OCI-LY3 (cell line): Measurements from ENCODE around the gene COL4A2.

Source experiments
- H2AFZ ChIP-seq: fragments of 200-600, 300-600 bp; shearing (Covaris generic); 2 replicates; pipeline ENCODE4 v1.6.0; 2014; ENCODE audit warnings: antibody characterized with exemption, low read depth, low read length
- H3K27ac ChIP-seq: fragments of 200-600, 300-600 bp; sonication (generic); 2 replicates; pipeline ENCODE4 v1.5.1; 2014; ENCODE audit warnings: mild to moderate bottlenecking, low read length, moderate library complexity, mixed read lengths
- H3K27me3 ChIP-seq: fragments of 200-600, 300-600 bp; sonication (generic); 2 replicates; pipeline ENCODE4 v1.6.1; 2014; ENCODE audit warnings: low read depth, low read length, mixed read lengths
- H3K36me3 ChIP-seq: fragments of 200-600, 300-600 bp; sonication (generic); replicated peaks from 2 replicates; pipeline ENCODE3; 2014; ENCODE audit warnings: low read depth, low read length, mixed read lengths
- H3K4me1 ChIP-seq: fragments of 300-600, 200-600 bp; sonication (generic); 2 replicates; pipeline ENCODE4 v1.6.1; 2014; ENCODE audit warnings: low read length, mixed read lengths
- H3K4me2 ChIP-seq: fragments of 200-600, 300-600 bp; sonication (generic); 2 replicates; pipeline ENCODE4 v1.6.1; 2014; ENCODE audit warnings: low read length, mixed read lengths
- H3K4me3 ChIP-seq: fragments of 300-600, 200-600 bp; sonication (generic); 2 replicates; pipeline ENCODE4 v1.5.1; 2014; ENCODE audit warnings: antibody characterized with exemption, mild to moderate bottlenecking, low read length, moderate library complexity
- H3K79me2 ChIP-seq: fragments of 300-600, 200-600 bp; shearing (Covaris generic); 2 replicates; pipeline ENCODE4 v1.6.1; 2014; ENCODE audit warnings: mild to moderate bottlenecking, low read length, mixed read lengths
- H3K9ac ChIP-seq: fragments of 300-600, 200-600 bp; shearing (Covaris generic); 2 replicates; pipeline ENCODE4 v1.6.0; 2014; ENCODE audit warnings: mild to moderate bottlenecking, low read length, moderate library complexity
- H3K9me3 ChIP-seq: fragments of 200-600, 300-600 bp; shearing (Covaris generic); 2 replicates; pipeline ENCODE4 v1.6.1; 2014; ENCODE audit warnings: low read length, mixed read lengths; ENCODE audit not compliant: insufficient read depth
- H4K20me1 ChIP-seq: fragments of 200-600, 300-600 bp; sonication (generic); 2 replicates; pipeline ENCODE4 v1.6.1; 2016; ENCODE audit warnings: low read length, mixed read lengths; ENCODE audit not compliant: insufficient read depth
- CTCF ChIP-seq: fragments of 200-600, 300-600 bp; sonication (generic); IDR thresholded peaks from 2 replicates; pipeline ENCODE4 v1.5.1; 2014; ENCODE audit warnings: antibody characterized with exemption, low read length, low read depth
- EZH2phosphoT487 ChIP-seq: fragments of 200-600 bp; shearing (Covaris generic); IDR thresholded peaks from 2 replicates; pipeline ENCODE4 v1.6.1; 2018; ENCODE audit warnings: antibody characterized with exemption, mixed run types, low read depth

The COL4A2 gene

DNA sequence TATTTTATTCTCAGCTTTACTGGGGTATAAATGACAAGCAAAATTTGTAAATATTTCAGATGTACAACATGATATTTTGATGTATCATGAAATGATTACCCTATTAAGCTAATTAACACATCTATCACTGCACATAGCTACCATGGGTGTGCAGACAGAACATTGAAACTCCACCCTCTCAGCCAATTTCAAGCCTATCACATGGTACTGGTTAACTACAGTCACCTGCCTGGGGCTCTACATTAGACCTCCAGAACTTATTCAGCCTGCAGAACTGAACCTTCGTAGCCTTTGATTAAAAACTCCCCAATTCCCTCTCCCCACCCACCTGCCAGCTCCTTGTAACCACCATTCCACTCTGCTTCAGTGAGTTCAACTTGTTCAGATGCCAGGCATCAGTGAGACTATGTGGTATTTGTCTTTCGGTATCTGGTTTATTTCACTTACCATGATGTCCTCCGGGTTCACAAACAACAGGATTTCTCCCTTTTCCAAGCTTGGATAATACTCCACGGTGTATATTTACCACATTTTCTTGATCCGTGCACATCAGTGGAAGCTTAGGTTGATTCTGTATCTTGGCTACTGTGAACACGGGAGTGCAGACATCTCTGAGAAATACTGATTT is 235.2 kb downstream of the COL4A2 start:
- Histone ChIP-seq H3K4me3 (no peak overlapping the region), H3K27me3 (peaks cover 23% of the 10 kb centered on the region), H3K36me3 (no peaks in the 10 kb centered on the region), H3K27ac (no peak overlapping the region), H4K20me1 (no peaks in the 10 kb centered on the region), H3K4me2 (no peak overlapping the region), H2AFZ (no peak overlapping the region), H3K9ac (no peak overlapping the region), H3K9me3 (no peaks in the 10 kb centered on the region), H3K4me1 (no peaks in the 10 kb centered on the region), H3K79me2 (no peaks in the 10 kb centered on the region)
- TF ChIP-seq CTCF = no peak
- no peak for TF ChIP-seq EZH2phosphoT487

DNA sequence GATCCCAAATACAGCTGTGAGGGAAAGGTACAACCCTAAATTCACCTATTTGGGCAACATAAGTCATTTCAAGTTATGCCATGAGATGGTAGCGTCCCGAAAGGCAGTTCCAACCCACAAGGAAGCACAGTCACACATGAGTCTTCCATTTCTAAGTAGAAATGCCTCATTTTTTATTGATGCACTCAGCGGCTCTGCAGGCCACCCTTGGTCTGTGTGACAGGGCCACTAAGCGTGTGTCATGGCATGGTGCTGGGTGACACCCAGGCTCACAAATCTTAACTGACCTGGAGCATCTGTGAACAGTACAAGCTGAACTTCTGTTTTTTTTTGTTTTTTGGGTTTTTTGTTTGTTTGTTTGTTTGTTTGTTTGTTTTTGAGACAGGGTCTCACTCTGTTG is 239.3 kb downstream of the COL4A2 start:
- Histone ChIP-seq H3K36me3 (no peaks in the 10 kb centered on the region), H3K27ac (no peak overlapping the region), H3K27me3 (peaks cover 31% of the 10 kb centered on the region), H2AFZ (no peak overlapping the region), H3K9me3 (no peaks in the 10 kb centered on the region), H4K20me1 (no peaks in the 10 kb centered on the region), H3K4me2 (no peak overlapping the region), H3K4me1 (no peaks in the 10 kb centered on the region), H3K79me2 (no peaks in the 10 kb centered on the region), H3K9ac (no peak overlapping the region), H3K4me3 (no peak overlapping the region)
- no peak for TF ChIP-seq CTCF

GRCh38 chr13:110546926-110547325 is 239.8 kb downstream of the COL4A2 start:
- no peak overlapping the region for H3K9ac ChIP-seq
- H3K27ac ChIP-seq = no peak overlapping the region
- no peak overlapping the region for H2AFZ ChIP-seq
- peaks cover 31% of the 10 kb centered on the region for H3K27me3 ChIP-seq
- H3K9me3 ChIP-seq = no peaks in the 10 kb centered on the region
- TF ChIP-seq EZH2phosphoT487 (no peak), CTCF (no peak)
- H3K79me2 ChIP-seq = no peaks in the 10 kb centered on the region
- no peaks in the 10 kb centered on the region for H3K36me3 ChIP-seq
- no peaks in the 10 kb centered on the region for H3K4me1 ChIP-seq
- H4K20me1 ChIP-seq = no peaks in the 10 kb centered on the region
- H3K4me2 ChIP-seq = no peak overlapping the region
- no peak overlapping the region for H3K4me3 ChIP-seq

DNA sequence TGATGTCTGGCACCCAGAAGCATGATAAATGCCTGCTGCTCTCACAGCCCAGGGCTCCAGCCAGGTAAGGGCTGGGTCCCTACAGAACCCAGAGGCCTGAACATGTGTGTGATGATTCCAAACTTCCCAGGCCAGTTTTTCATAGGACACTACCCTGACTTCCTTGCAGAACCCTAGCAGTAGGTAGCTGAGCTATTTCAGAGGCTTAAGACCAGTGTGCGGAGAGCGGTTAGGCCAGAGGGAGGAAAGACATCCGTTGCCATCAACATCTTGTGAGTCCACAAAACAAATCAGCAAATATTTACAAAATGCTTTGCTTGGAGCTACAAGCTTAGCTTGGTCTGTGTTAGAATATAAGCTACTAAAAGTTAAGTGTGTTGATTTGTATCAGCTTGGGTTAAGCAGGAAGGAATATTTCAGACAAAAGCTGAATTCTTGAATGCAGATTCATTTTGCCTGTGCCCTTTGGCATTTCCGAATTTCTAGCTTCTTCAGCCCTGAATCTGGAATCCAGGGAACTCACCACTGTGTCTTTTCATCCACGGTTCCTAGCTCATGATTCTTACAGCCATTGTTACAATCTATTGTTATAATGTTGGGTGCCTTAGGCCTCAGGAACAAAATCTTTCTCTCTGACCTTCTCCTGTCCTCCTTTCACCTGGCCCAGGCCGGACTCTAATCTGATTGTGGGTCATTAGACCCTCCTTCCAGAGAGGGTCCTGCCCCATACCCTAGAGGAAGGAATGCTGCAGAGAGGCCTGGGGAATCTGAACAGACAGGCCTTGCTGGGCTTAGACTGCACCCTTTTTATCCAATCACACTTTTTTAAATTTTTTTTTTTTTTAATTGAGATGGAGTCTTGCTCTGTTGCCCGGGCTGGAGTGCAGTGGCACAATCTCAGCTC is 242.1 kb downstream of the COL4A2 start:
- Histone ChIP-seq H4K20me1 (no peaks in the 10 kb centered on the region), H3K9ac (no peak overlapping the region), H3K79me2 (no peaks in the 10 kb centered on the region), H3K4me3 (no peak overlapping the region), H3K27me3 (peaks cover 20% of the 10 kb centered on the region), H2AFZ (no peak overlapping the region), H3K27ac (no peak overlapping the region), H3K36me3 (no peaks in the 10 kb centered on the region), H3K4me2 (no peak overlapping the region), H3K9me3 (no peaks in the 10 kb centered on the region), H3K4me1 (no peaks in the 10 kb centered on the region)
- no peak for TF ChIP-seq CTCF
- TF ChIP-seq EZH2phosphoT487 = no peak
